Measurements from ENCODE around the gene CNDP1.
A peak's percentile ranks its signal among the peaks of the same experiment; 100 is the strongest.

Gene CNDP1

DNA sequence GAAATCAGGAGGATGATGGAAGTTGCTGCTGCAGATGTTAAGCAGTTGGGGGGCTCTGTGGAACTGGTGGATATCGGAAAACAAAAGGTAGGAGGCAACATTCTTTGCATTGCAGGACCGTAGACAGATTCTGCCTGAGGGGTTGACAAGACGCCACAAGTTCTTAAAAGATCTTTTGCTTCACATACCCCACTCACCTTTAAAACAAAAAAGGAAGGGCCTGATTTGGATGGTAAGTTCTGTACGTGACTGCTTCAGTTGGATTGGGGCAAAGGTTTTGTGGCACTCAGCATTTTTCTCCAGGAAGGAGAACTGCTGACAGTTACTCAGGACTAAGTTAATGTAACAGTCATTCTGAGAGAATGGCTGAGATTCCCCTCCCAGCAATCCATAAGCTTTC, 32.9 kb upstream of the CNDP1 start:
- Mint-ChIP-seq H3K4me3 (no peak overlapping the region), H3K27me3 (ENCODE audit: low read depth, poor library complexity) (no peaks in the 10 kb centered on the region), H3K4me1 (peaks cover 34% of the 10 kb centered on the region), H3K9me3 (no peaks in the 10 kb centered on the region), H3K27ac (peak overlapping the region; percentile 98), H3K36me3 (ENCODE audit: low read depth) (peaks cover 61% of the 10 kb centered on the region)
- no peak for DNase-seq
- TF ChIP-seq, protein P1, sequence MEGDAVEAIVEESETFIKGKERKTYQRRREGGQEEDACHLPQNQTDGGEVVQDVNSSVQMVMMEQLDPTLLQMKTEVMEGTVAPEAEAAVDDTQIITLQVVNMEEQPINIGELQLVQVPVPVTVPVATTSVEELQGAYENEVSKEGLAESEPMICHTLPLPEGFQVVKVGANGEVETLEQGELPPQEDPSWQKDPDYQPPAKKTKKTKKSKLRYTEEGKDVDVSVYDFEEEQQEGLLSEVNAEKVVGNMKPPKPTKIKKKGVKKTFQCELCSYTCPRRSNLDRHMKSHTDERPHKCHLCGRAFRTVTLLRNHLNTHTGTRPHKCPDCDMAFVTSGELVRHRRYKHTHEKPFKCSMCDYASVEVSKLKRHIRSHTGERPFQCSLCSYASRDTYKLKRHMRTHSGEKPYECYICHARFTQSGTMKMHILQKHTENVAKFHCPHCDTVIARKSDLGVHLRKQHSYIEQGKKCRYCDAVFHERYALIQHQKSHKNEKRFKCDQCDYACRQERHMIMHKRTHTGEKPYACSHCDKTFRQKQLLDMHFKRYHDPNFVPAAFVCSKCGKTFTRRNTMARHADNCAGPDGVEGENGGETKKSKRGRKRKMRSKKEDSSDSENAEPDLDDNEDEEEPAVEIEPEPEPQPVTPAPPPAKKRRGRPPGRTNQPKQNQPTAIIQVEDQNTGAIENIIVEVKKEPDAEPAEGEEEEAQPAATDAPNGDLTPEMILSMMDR (IDR thresholded peaks at IDR 0.05), result no peak

DNA sequence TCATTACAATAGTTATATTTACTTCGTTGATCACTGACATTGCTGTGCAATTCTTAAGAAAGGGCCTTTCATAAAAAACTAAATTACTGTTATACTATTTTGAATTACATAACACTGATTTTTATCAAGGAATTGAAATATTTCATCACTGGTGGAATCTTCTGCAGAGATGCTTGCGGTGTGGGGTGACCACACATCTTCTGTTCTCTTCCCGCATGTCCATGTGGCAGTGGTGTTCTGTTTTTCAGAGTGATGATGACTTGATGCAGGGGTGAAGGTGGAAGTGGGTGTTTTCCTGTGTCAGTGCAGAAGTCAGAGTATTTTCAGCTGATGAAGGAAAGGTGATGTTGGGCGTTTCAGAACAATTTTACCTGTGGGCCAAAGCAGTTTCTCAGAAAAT, 31.2 kb upstream of the CNDP1 start:
- peaks cover 19% of the 10 kb centered on the region for H3K4me1 Mint-ChIP-seq
- peaks cover 68% of the 10 kb centered on the region for H3K36me3 Mint-ChIP-seq (ENCODE audit: low read depth)
- H3K27ac Mint-ChIP-seq, result no peak overlapping the region

DNA sequence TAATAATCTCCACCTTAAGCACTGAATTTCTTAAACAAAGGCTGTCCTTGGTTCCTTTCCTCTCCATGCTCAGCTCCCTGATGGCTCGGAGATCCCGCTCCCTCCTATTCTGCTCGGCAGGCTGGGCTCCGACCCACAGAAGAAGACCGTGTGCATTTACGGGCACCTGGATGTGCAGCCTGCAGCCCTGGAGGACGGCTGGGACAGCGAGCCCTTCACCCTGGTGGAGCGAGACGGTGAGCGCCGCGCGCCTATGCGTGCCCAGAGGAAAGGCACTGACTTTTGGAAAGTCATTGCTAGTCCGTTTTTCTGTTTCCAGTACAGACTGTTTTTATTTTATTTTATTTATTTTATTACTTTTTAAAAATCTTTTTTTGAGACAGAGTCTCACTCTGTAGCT, 28.5 kb upstream of the CNDP1 start:
- Mint-ChIP-seq H3K36me3 (ENCODE audit: low read depth) (peaks cover 67% of the 10 kb centered on the region), H3K27me3 (ENCODE audit: low read depth, poor library complexity) (peaks cover 3% of the 10 kb centered on the region), H3K4me1 (peaks cover 4% of the 10 kb centered on the region), H3K4me3 (no peak overlapping the region), H3K9me3 (no peaks in the 10 kb centered on the region), H3K27ac (peak overlapping the region; percentile 54)
- TF ChIP-seq, protein P1 (IDR thresholded peaks at IDR 0.05), result no peak
- DNase-seq, result no peak

More for the DNA sequence above, 31.2 kb upstream of the CNDP1 start:
- TF ChIP-seq, protein P1 (IDR thresholded peaks at IDR 0.05), result no peak
- Mint-ChIP-seq H3K27me3 (ENCODE audit: low read depth, poor library complexity) (peaks cover 3% of the 10 kb centered on the region), H3K4me3 (no peak overlapping the region), H3K9me3 (no peaks in the 10 kb centered on the region)
- no peak for DNase-seq

DNA sequence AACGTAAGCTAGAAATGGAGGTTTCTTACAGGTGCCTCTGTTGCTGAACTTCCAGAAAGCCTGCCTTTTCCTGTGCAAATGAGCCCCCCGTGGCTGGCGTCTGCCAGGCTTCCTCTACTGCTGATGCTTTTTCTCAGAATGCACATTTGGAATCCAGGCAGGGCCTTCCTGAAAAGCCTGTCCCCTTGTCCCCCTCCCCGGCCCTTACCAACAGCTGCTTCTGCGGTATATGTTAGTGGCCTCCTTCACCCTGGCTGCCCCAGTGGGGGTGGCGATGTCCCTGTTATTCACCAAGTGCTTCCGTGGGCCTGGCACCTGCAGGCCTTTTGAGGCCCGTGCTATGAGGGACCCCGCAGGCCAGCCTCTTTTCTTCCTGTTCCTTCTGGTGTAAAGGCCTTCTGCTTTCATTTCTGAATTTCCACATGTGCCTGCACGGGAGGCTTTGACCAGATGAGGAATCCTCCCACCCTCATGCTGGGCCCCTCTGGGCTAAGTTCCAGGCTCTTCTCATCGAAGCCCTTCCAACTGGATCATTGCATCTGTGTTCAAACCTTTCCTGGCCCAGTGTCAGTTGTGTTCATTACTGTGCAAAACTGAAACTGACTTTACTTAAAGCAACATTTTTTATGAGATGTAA, 27.7 kb upstream of the CNDP1 start:
- DNase-seq, result no peak
- peaks cover 4% of the 10 kb centered on the region for H3K4me1 Mint-ChIP-seq

DNA sequence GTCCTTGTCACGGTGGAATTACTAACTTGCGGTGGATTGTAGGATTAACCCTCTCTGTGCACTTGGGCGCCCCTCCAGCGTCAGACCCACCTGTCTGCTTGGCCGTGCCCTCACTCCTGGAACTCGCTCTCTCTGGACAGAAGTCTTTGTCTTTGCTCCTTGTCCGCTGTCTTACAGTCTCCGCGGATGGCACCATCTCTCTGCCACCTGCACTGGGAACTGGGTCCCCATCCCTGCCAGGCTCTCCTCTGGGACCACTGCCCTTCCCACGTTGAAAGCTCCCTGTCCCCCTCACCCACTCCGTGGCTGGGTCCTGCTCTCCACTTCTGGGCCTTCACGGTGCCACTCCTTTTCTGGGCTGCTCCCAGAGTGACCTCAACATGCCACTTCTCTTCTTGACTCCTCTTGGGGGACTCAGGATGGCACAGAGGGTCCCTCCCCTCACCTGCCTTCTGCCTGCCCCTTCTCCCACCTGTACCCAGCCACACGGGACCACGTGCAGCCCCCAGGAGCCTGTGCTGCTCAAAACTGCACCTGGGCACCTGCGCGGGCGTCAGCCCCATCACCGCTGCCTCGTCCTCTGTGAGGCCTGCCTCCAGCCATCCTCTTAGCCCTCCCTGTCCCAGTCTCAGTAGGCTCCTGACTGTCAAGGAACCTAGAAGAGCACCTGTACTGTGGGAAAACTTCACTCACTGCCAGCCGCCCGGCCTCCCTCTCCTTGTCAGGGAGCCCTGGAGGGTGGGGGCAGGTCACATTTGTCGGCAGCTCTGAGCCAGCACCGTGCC, 27.0 kb upstream of the CNDP1 start:
- Mint-ChIP-seq H3K4me1 (peaks cover 4% of the 10 kb centered on the region), H3K9me3 (no peaks in the 10 kb centered on the region), H3K27me3 (ENCODE audit: low read depth, poor library complexity) (peaks cover 3% of the 10 kb centered on the region), H3K27ac (peak overlapping the region; percentile 90), H3K4me3 (no peak overlapping the region), H3K36me3 (ENCODE audit: low read depth) (peaks cover 61% of the 10 kb centered on the region)
- TF ChIP-seq, protein P1 (IDR thresholded peaks at IDR 0.05), result no peak
- DNase-seq, result no peak

More for the DNA sequence above, 27.7 kb upstream of the CNDP1 start:
- TF ChIP-seq, protein P1 (IDR thresholded peaks at IDR 0.05), result no peak
- Mint-ChIP-seq H3K27ac (no peak overlapping the region), H3K36me3 (ENCODE audit: low read depth) (peaks cover 63% of the 10 kb centered on the region), H3K27me3 (ENCODE audit: low read depth, poor library complexity) (peaks cover 3% of the 10 kb centered on the region), H3K4me3 (no peak overlapping the region), H3K9me3 (no peaks in the 10 kb centered on the region)

Data from nephron progenitor cell (in vitro differentiated cells).